B cell (primary cell): ENCODE measurements around the gene GABRP. TPM values are rescaled to one million over a fixed set of nuclear protein-coding genes. Genes with fewer than 3 reads are reported as not detected.

Source experiments
- ATAC-seq: fragments of 200-7000 bp; cut with Tn5 transposase; one replicate; pipeline ENCODE4 v1.10.0; 2021; ENCODE audit warnings: low read depth, mild to moderate bottlenecking, moderate number of reproducible peaks, moderate library complexity
- CTCF ChIA-PET: fragments of 350-600 bp; sonication (Branson Sonifier 250); formaldehyde crosslinking; loops from one replicate; lab custom pipeline; 2021; ENCODE audit warnings: antibody characterized with exemption, inconsistent platforms; lab: Charles Lee
- POLR2A ChIA-PET: fragments of 350-600 bp; sonication (Branson Sonifier 250); formaldehyde crosslinking; loops from one replicate; lab custom pipeline; 2021; ENCODE audit warnings: antibody characterized with exemption; lab: Charles Lee
- DNase-seq: peaks from one replicate; pipeline ENCODE4 v3.0.0; 2013
- H2AFZ ChIP-seq: 2 replicates; pipeline ENCODE4 v1.6.1; 2012; ENCODE audit warnings: mild to moderate bottlenecking, low read depth, low read length; ENCODE audit not compliant: insufficient read depth, poor library complexity, severe bottlenecking
- H3K27ac ChIP-seq, 2 donors: 1 replicate in 1 of 2; 2 replicates in 1 of 2; pipeline ENCODE4 v1.5.1; 2012 to 2013; ENCODE audit warnings: low read length in 2 of 2, mild to moderate bottlenecking in 2 of 2, moderate library complexity in 1 of 2
- H3K27me3 ChIP-seq, 4 experiments: fragments of 200-600 bp in 1 of 4; sonication (generic) in 1 of 4; replicated peaks in 1 of 4; 1 replicate in 2 of 4; 2 replicates in 2 of 4; pipeline versions ENCODE4 v1.6.1 to v1.7.0; 2013 to 2016; ENCODE audit warnings: low read length in 3 of 4, mild to moderate bottlenecking in 2 of 4, mixed read lengths in 1 of 4, moderate library complexity in 1 of 4; ENCODE audit not compliant: insufficient read depth in 4 of 4, control insufficient read depth in 3 of 4; ENCODE audit errors: control extremely low read depth in 1 of 4
- H3K36me3 ChIP-seq, 2 experiments: replicated peaks in 1 of 2; 1 replicate in 1 of 2; 2 replicates in 1 of 2; pipeline versions ENCODE4 v1.6.1 to v1.7.1; 2013; ENCODE audit warnings: low read length in 1 of 2; ENCODE audit not compliant: insufficient read depth in 2 of 2, control insufficient read depth in 1 of 2; ENCODE audit errors: control extremely low read depth in 1 of 2, extremely low read depth in 1 of 2
- H3K4me1 ChIP-seq, 2 donors: fragments of 200-600 bp in 1 of 2; sonication (generic) in 1 of 2; 1 replicate in 1 of 2; 2 replicates in 1 of 2; pipeline versions ENCODE4 v1.5.1 to v1.6.1; 2013 to 2017; ENCODE audit warnings: low read length in 2 of 2; ENCODE audit not compliant: control insufficient read depth in 2 of 2, insufficient read depth in 2 of 2
- H3K4me2 ChIP-seq: replicated peaks from 2 replicates; pipeline ENCODE3; 2012; ENCODE audit warnings: mild to moderate bottlenecking, low read depth, low read length; ENCODE audit not compliant: poor library complexity, severe bottlenecking
- H3K4me3 ChIP-seq, 5 experiments: fragments of 200-600 bp in 1 of 5; sonication (generic) in 1 of 5; 1 replicate in 3 of 5; 2 replicates in 2 of 5; pipeline versions ENCODE4 v1.5.1 to v1.7.0; 2011 to 2016; ENCODE audit warnings: low read length in 4 of 5, mild to moderate bottlenecking in 4 of 5, low read depth in 2 of 5, control low read depth in 1 of 5, moderate library complexity in 1 of 5; ENCODE audit not compliant: insufficient read depth in 1 of 5; ENCODE audit errors: control extremely low read depth in 1 of 5, extremely low read depth in 1 of 5
- H3K79me2 ChIP-seq: fragments of 200-600 bp; sonication (generic); one replicate; pipeline ENCODE4 v1.6.0; 2016; ENCODE audit warnings: low read length; ENCODE audit not compliant: control insufficient read depth, insufficient read depth
- H3K9ac ChIP-seq: fragments of 200-600 bp; sonication (generic); 2 replicates; pipeline ENCODE4 v1.6.1; 2017; ENCODE audit warnings: mild to moderate bottlenecking, low read length, moderate library complexity
- H3K9me3 ChIP-seq, 3 donors: one replicate each; pipeline versions ENCODE4 v1.6.1 to v1.7.1; 2013; ENCODE audit warnings: low read length in 2 of 3; ENCODE audit not compliant: control insufficient read depth in 2 of 3, insufficient read depth in 1 of 3; ENCODE audit errors: control extremely low read depth in 1 of 3
- H4K20me1 ChIP-seq: 2 replicates; pipeline ENCODE4 v1.6.0; 2012; ENCODE audit warnings: mild to moderate bottlenecking, low read length; ENCODE audit not compliant: insufficient read depth, control insufficient read depth, poor library complexity, severe bottlenecking
- H3K27ac Mint-ChIP-seq: one replicate; pipeline ENCODE4 v1.8.0; 2021; ENCODE audit warnings: mixed read lengths
- H3K27me3 Mint-ChIP-seq: one replicate; pipeline ENCODE4 v1.8.0; 2021; ENCODE audit warnings: mixed read lengths
- H3K4me1 Mint-ChIP-seq: one replicate; pipeline ENCODE4 v1.8.0; 2021; ENCODE audit warnings: mixed read lengths
- H3K4me3 Mint-ChIP-seq: one replicate; pipeline ENCODE4 v1.8.0; 2021; ENCODE audit warnings: mixed read lengths
- H3K9me3 Mint-ChIP-seq: one replicate; pipeline ENCODE4 v1.8.0; 2022; ENCODE audit warnings: mixed read lengths; ENCODE audit not compliant: insufficient read depth
- EZH2 ChIP-seq: IDR thresholded peaks from 2 replicates; pipeline ENCODE4 v1.6.1; 2012; ENCODE audit warnings: borderline replicate concordance, low read depth, mild to moderate bottlenecking, moderate library complexity, low read length; ENCODE audit not compliant: insufficient read depth, poor library complexity, severe bottlenecking
- WGBS: methylation state at CpG from one replicate; pipeline ENCODE4 v1.1.5; 2013; ENCODE audit warnings: missing lambda C conversion rate; ENCODE audit not compliant: insufficient coverage; 5-methylcytosine and 5-hydroxymethylcytosine counted together
- intact Hi-C: fragments of 100-400 bp; cut with micrococcal nuclease; formaldehyde crosslinking; loops from one replicate; pipeline ENCODE4 v1.10.0; 2022
- polyA plus RNA-seq: library from polyadenylated mRNA; depleted of rRNA; stranded (reverse); fragments of >200 nt; gene quantifications from 2 replicates; pipeline ENCODE4 v1.2.3, GENCODE V29; 2012
- total RNA-seq, 2 donors: library from RNA; stranded (reverse); fragments of 120-200 nt in 1 of 2; gene quantifications; 1 replicate in 1 of 2; 2 replicates in 1 of 2; pipeline versions ENCODE4 v1.2.3 to v1.2.4, GENCODE V29; 2013 to 2022
- TF ChIP-seq, protein P1 (sequence below): fragments of 200-600 bp; IDR thresholded peaks from one replicate; pipeline ENCODE4 v1.8.0; 2022; ENCODE audit warnings: antibody characterized with exemption, mild to moderate bottlenecking

GABRP gene
- total and polyA plus RNA-seq, 2 donors (not counting 1 experiment from before 2014, with no cell fraction given) = not detected

GRCh38 chr5:170736966-170737365 lies 46.6 kb upstream of the GABRP start:
- Mint-ChIP-seq H3K27ac (no peak overlapping the region), H3K27me3 (peaks cover 22% of the 10 kb centered on the region), H3K9me3 (peaks cover 3% of the 10 kb centered on the region), H3K4me1 (no peaks in the 10 kb centered on the region), H3K4me3 (no peak overlapping the region)
- Histone ChIP-seq H4K20me1 (no peaks in the 10 kb centered on the region), H3K9me3 (peaks cover 0 to 3% (median 0%) of the 10 kb centered on the region in 3 donors), H3K4me3 (no peak overlapping the region), H3K79me2 (no peaks in the 10 kb centered on the region), H3K4me2 (no peak overlapping the region), H3K9ac (no peak overlapping the region), H2AFZ (no peak overlapping the region), H3K27ac (no peak overlapping the region), H3K36me3 (no peaks in the 10 kb centered on the region), H3K27me3 (no peaks in the 10 kb centered on the region), H3K4me1 (no peaks in the 10 kb centered on the region)
- no peak for DNase-seq
- TF ChIP-seq EZH2 = no peak
- TF ChIP-seq, protein P1, sequence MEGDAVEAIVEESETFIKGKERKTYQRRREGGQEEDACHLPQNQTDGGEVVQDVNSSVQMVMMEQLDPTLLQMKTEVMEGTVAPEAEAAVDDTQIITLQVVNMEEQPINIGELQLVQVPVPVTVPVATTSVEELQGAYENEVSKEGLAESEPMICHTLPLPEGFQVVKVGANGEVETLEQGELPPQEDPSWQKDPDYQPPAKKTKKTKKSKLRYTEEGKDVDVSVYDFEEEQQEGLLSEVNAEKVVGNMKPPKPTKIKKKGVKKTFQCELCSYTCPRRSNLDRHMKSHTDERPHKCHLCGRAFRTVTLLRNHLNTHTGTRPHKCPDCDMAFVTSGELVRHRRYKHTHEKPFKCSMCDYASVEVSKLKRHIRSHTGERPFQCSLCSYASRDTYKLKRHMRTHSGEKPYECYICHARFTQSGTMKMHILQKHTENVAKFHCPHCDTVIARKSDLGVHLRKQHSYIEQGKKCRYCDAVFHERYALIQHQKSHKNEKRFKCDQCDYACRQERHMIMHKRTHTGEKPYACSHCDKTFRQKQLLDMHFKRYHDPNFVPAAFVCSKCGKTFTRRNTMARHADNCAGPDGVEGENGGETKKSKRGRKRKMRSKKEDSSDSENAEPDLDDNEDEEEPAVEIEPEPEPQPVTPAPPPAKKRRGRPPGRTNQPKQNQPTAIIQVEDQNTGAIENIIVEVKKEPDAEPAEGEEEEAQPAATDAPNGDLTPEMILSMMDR = no peak
- no CpG with 5 or more reads among the region's 3 CpGs for WGBS
- intact Hi-C loops = no loop called here
- ChIA-PET CTCF (no interaction called here), POLR2A (no interaction called here)
- ATAC-seq = no peak

- Histone ChIP-seq H3K4me3 (no peak overlapping the region), H3K9ac (no peak overlapping the region), H3K27ac (no peak overlapping the region), H3K36me3 (no peaks in the 10 kb centered on the region), H3K4me1 (no peaks in the 10 kb centered on the region), H3K79me2 (no peaks in the 10 kb centered on the region), H3K9me3 (peaks cover 0 to 3% (median 0%) of the 10 kb centered on the region in 3 donors), H2AFZ (no peak overlapping the region), H3K4me2 (no peak overlapping the region), H4K20me1 (no peaks in the 10 kb centered on the region), H3K27me3 (no peaks in the 10 kb centered on the region)
- peaks cover 24% of the 10 kb centered on the region for H3K27me3 Mint-ChIP-seq
- CTCF ChIA-PET = no interaction called here
- TF ChIP-seq, protein P1 = no peak
- TF ChIP-seq EZH2 = no peak
- H3K4me1 Mint-ChIP-seq = no peaks in the 10 kb centered on the region
- H3K9me3 Mint-ChIP-seq = peaks cover 3% of the 10 kb centered on the region
- no peak overlapping the region for H3K27ac Mint-ChIP-seq
- intact Hi-C loops = no loop called here
- DNase-seq (no peak), ATAC-seq (no peak)
- POLR2A ChIA-PET = no interaction called here
- no peak overlapping the region for H3K4me3 Mint-ChIP-seq
- WGBS = no CpG with 5 or more reads among the region's 1 CpG
Observed at GRCh38 chr5:170737591-170737990, 45.9 kb upstream of the GABRP start.
